GM10266 (cell line): ENCODE measurements around the gene ACTRT3.

ENCODE experiments used
- DNase-seq: peaks from one replicate; pipeline ENCODE4 v3.0.0; 2012; ENCODE audit errors: extremely low spot score
- CTCF ChIP-seq: IDR thresholded peaks from 2 replicates; pipeline ENCODE4 v1.5.1; 2012; ENCODE audit warnings: mild to moderate bottlenecking, low read depth; ENCODE audit not compliant: control insufficient read depth, insufficient read depth; ENCODE audit errors: missing control alignments

Gene ACTRT3

GRCh38 chr3:169755488-169755887 lies 13.9 kb downstream of the ACTRT3 start:
- no peak for DNase-seq

GRCh38 chr3:169754711-169755110 lies 14.7 kb downstream of the ACTRT3 start:
- DNase-seq = no peak
- no peak for TF ChIP-seq CTCF

More at GRCh38 chr3:169755488-169755887, 13.9 kb downstream of the ACTRT3 start:
- no peak for TF ChIP-seq CTCF

GRCh38 chr3:169751875-169752274 lies 17.5 kb downstream of the ACTRT3 start:
- TF ChIP-seq CTCF = no peak
- DNase-seq = no peak

- no peak for TF ChIP-seq CTCF
- DNase-seq = no peak
These were observed 18.7 kb downstream of the ACTRT3 start for GRCh38 chr3:169750665-169751064.

GRCh38 chr3:169748670-169749069 lies 20.7 kb downstream of the ACTRT3 start:
- TF ChIP-seq CTCF = no peak
- peak; percentile 3 for DNase-seq

GRCh38 chr3:169746924-169747323 lies 22.4 kb downstream of the ACTRT3 start:
- no peak for DNase-seq

More at GRCh38 chr3:169746924-169747323, 22.4 kb downstream of the ACTRT3 start:
- TF ChIP-seq CTCF = no peak
